DND-41 (cell line): ENCODE measurements around the gene TAF1A.

Experiments used
- EZH2 ChIP-seq: IDR thresholded peaks from 3 replicates; pipeline ENCODE4 v1.6.1; 2012; ENCODE audit warnings: borderline replicate concordance, low read depth, mild to moderate bottlenecking, moderate library complexity, low read length, inconsistent platforms; ENCODE audit not compliant: severe bottlenecking
- TF ChIP-seq, protein P1 (sequence below): IDR thresholded peaks from 2 replicates; pipeline ENCODE4 v1.5.1; 2012; ENCODE audit warnings: borderline replicate concordance, low read length, moderate library complexity, mild to moderate bottlenecking; ENCODE audit not compliant: poor library complexity, severe bottlenecking; ENCODE audit errors: extremely low read depth

DNA sequence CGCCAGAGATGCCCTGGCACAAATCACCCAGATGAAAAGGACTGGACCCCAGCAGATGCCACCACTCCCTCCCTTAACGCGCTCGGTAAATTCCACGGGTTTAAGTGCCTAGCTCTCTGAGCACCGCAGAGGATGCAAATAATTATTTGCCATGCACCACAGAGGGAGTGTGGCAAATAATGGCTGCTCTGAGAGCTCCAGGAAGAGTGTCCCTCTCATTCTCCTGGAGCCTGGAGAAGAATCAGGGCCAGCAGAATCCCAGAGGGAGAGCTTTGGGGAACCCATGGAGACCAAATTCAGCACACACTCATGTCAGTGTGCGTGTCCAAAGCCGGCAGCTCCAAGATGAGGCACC is 42.5 kb downstream of the TAF1A start:
- TF ChIP-seq, protein P1, sequence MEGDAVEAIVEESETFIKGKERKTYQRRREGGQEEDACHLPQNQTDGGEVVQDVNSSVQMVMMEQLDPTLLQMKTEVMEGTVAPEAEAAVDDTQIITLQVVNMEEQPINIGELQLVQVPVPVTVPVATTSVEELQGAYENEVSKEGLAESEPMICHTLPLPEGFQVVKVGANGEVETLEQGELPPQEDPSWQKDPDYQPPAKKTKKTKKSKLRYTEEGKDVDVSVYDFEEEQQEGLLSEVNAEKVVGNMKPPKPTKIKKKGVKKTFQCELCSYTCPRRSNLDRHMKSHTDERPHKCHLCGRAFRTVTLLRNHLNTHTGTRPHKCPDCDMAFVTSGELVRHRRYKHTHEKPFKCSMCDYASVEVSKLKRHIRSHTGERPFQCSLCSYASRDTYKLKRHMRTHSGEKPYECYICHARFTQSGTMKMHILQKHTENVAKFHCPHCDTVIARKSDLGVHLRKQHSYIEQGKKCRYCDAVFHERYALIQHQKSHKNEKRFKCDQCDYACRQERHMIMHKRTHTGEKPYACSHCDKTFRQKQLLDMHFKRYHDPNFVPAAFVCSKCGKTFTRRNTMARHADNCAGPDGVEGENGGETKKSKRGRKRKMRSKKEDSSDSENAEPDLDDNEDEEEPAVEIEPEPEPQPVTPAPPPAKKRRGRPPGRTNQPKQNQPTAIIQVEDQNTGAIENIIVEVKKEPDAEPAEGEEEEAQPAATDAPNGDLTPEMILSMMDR: no peak
- no peak for TF ChIP-seq EZH2
